ENCODE data around the gene LY9.

LY9 gene

GRCh38 chr1:160777486-160778089 is 18.4 kb upstream of the LY9 start:
- 0 out of 2 replicates have a peak overlapping the region, but pooled peaks have one; percentile 43 for H2AFZ ChIP-seq (ENCODE audit: low read length)
- TF ChIP-seq CTCF (conservative IDR thresholded peaks at IDR 0.05; ENCODE audit: low read length) (peak; percentile 84), EZH2phosphoT487 (IDR thresholded peaks at IDR 0.05; ENCODE audit: borderline replicate concordance) (no peak)

GRCh38 chr1:160778976-160779375 is 17.0 kb upstream of the LY9 start:
- TF ChIP-seq CTCF (conservative IDR thresholded peaks at IDR 0.05; ENCODE audit: low read length) (no peak), EZH2phosphoT487 (IDR thresholded peaks at IDR 0.05; ENCODE audit: borderline replicate concordance) (no peak)
- H3K9me3 ChIP-seq (ENCODE audit: insufficient read depth, low read depth, low read length): no peaks in the 10 kb centered on the region
- H3K9me2 ChIP-seq (replicated peaks; ENCODE audit: low read depth, low read length): no peaks in the 10 kb centered on the region
- H3K36me3 ChIP-seq (ENCODE audit: insufficient read depth, low read length): no peaks in the 10 kb centered on the region
- H3K4me3 ChIP-seq (ENCODE audit: low read length, poor library complexity, severe bottlenecking): no peak overlapping the region
- H3K79me2 ChIP-seq (ENCODE audit: insufficient read depth, low read length): no peaks in the 10 kb centered on the region
- no peak overlapping the region for H3K9ac ChIP-seq (ENCODE audit: low read depth, low read length, poor library complexity, severe bottlenecking)
- no peak overlapping the region for H3K4me2 ChIP-seq (ENCODE audit: low read depth, low read length, poor library complexity, severe bottlenecking)
- no peaks in the 10 kb centered on the region for H4K20me1 ChIP-seq (ENCODE audit: insufficient read depth, low read length, poor library complexity, severe bottlenecking)
- H3K27me3 ChIP-seq (ENCODE audit: insufficient read depth, low read length, poor library complexity, severe bottlenecking): no peaks in the 10 kb centered on the region
- no peak overlapping the region for H2AFZ ChIP-seq (ENCODE audit: low read length)
- no peaks in the 10 kb centered on the region for H3F3A ChIP-seq (ENCODE audit: low read depth)
- H3K4me1 ChIP-seq (ENCODE audit: insufficient read depth, low read length, poor library complexity, severe bottlenecking): peaks cover 8% of the 10 kb centered on the region

More at GRCh38 chr1:160777486-160778089, 18.4 kb upstream of the LY9 start:
- H3K4me2 ChIP-seq (ENCODE audit: low read depth, low read length, poor library complexity, severe bottlenecking): no peak overlapping the region
- no peaks in the 10 kb centered on the region for H3K36me3 ChIP-seq (ENCODE audit: insufficient read depth, low read length)
- H3K9ac ChIP-seq (ENCODE audit: low read depth, low read length, poor library complexity, severe bottlenecking): no peak overlapping the region
- H3K79me2 ChIP-seq (ENCODE audit: insufficient read depth, low read length): no peaks in the 10 kb centered on the region
- H3K9me3 ChIP-seq (ENCODE audit: insufficient read depth, low read depth, low read length): no peaks in the 10 kb centered on the region
- peaks cover 8% of the 10 kb centered on the region for H3K4me1 ChIP-seq (ENCODE audit: insufficient read depth, low read length, poor library complexity, severe bottlenecking)
- no peaks in the 10 kb centered on the region for H3K9me2 ChIP-seq (replicated peaks; ENCODE audit: low read depth, low read length)
- no peaks in the 10 kb centered on the region for H3F3A ChIP-seq (ENCODE audit: low read depth)
- no peaks in the 10 kb centered on the region for H3K27me3 ChIP-seq (ENCODE audit: insufficient read depth, low read length, poor library complexity, severe bottlenecking)
- H3K4me3 ChIP-seq (ENCODE audit: low read length, poor library complexity, severe bottlenecking): no peak overlapping the region
- H4K20me1 ChIP-seq (ENCODE audit: insufficient read depth, low read length, poor library complexity, severe bottlenecking): no peaks in the 10 kb centered on the region

- H3K9ac ChIP-seq (ENCODE audit: low read depth, low read length, poor library complexity, severe bottlenecking): no peak overlapping the region
- no peaks in the 10 kb centered on the region for H3K79me2 ChIP-seq (ENCODE audit: insufficient read depth, low read length)
- no peaks in the 10 kb centered on the region for H3K36me3 ChIP-seq (ENCODE audit: insufficient read depth, low read length)
- no peaks in the 10 kb centered on the region for H3K9me2 ChIP-seq (replicated peaks; ENCODE audit: low read depth, low read length)
- H3K9me3 ChIP-seq (ENCODE audit: insufficient read depth, low read depth, low read length): no peaks in the 10 kb centered on the region
- no peak overlapping the region for H3K4me3 ChIP-seq (ENCODE audit: low read length, poor library complexity, severe bottlenecking)
- no peaks in the 10 kb centered on the region for H4K20me1 ChIP-seq (ENCODE audit: insufficient read depth, low read length, poor library complexity, severe bottlenecking)
- no peak for TF ChIP-seq EZH2phosphoT487 (IDR thresholded peaks at IDR 0.05; ENCODE audit: borderline replicate concordance)
- TF ChIP-seq CTCF (conservative IDR thresholded peaks at IDR 0.05; ENCODE audit: low read length): peak; percentile 86
- peaks cover 7% of the 10 kb centered on the region for H3K4me1 ChIP-seq (ENCODE audit: insufficient read depth, low read length, poor library complexity, severe bottlenecking)
- no peak overlapping the region for H3K4me2 ChIP-seq (ENCODE audit: low read depth, low read length, poor library complexity, severe bottlenecking)
- no peak overlapping the region for H2AFZ ChIP-seq (ENCODE audit: low read length)
- H3F3A ChIP-seq (ENCODE audit: low read depth): no peaks in the 10 kb centered on the region
- no peaks in the 10 kb centered on the region for H3K27me3 ChIP-seq (ENCODE audit: insufficient read depth, low read length, poor library complexity, severe bottlenecking)
Measured at GRCh38 chr1:160779626-160780397, 16.2 kb upstream of the LY9 start.

Measured in Loucy (cell line).